Tibial nerve (tissue), 4 donors: ENCODE data around the gene FMNL2. TPM values are rescaled to one million over a fixed set of nuclear protein-coding genes. Genes with fewer than 3 reads are reported as not detected.

Experiments used
- DNase-seq, 2 donors: peaks; one replicate each; pipeline ENCODE4 v3.0.0-alpha.2; 2019; ENCODE audit warnings: low spot score in 2 of 2
- H3K27ac ChIP-seq, 4 donors: fragments of 200-600 bp; sonication (generic) in 3 of 4; one replicate each; pipeline ENCODE4 v1.5.1; 2017 to 2019; ENCODE audit warnings: mild to moderate bottlenecking in 1 of 4
- H3K27me3 ChIP-seq, 2 donors: fragments of 200-600 bp; sonication (generic) in 1 of 2; one replicate each; pipeline versions ENCODE4 v1.5.1 to v1.6.0; 2017 to 2019
- H3K36me3 ChIP-seq, 3 donors: fragments of 200-600 bp; sonication (generic); one replicate each; pipeline ENCODE4 v1.5.1; 2018 to 2019
- H3K4me1 ChIP-seq, 4 donors: fragments of 200-600 bp; sonication (generic) in 3 of 4; one replicate each; pipeline ENCODE4 v1.5.1; 2017 to 2019
- H3K4me3 ChIP-seq, 4 donors: fragments of 200-600 bp; sonication (generic) in 3 of 4; one replicate each; pipeline ENCODE4 v1.5.1; 2017 to 2019; ENCODE audit warnings: mild to moderate bottlenecking in 1 of 4, moderate library complexity in 1 of 4
- H3K9me3 ChIP-seq, 4 donors: fragments of 200-600 bp; sonication (generic) in 3 of 4; one replicate each; pipeline ENCODE4 v1.5.1; 2017 to 2019
- CTCF ChIP-seq, 5 experiments: fragments of 200-600 bp in 3 of 5; fragments of 450-650 bp in 2 of 5; sonication (generic) in 3 of 5; IDR thresholded peaks; one replicate each; pipeline ENCODE4 v1.5.1; 2016 to 2019; ENCODE audit warnings: antibody characterized with exemption in 5 of 5, mild to moderate bottlenecking in 3 of 5, moderate library complexity in 2 of 5
- EP300 ChIP-seq, 2 donors: sonication (generic); formaldehyde crosslinking; IDR thresholded peaks; one replicate each; pipeline ENCODE4 v1.6.1; 2017; ENCODE audit warnings: antibody characterized with exemption in 2 of 2, mild to moderate bottlenecking in 1 of 2
- POLR2A ChIP-seq, 2 donors: fragments of 450-650 bp; IDR thresholded peaks; one replicate each; pipeline ENCODE4 v1.6.1; 2017; ENCODE audit warnings: antibody characterized with exemption in 2 of 2, mild to moderate bottlenecking in 2 of 2, moderate library complexity in 2 of 2
- WGBS, 2 donors: methylation state at CpG; one replicate each; pipeline ENCODE4 v1.1.5; 2018; 5-methylcytosine and 5-hydroxymethylcytosine counted together
- total RNA-seq, 4 donors: library from RNA; depleted of rRNA; stranded (reverse); fragments of >200 nt; gene quantifications; one replicate each; pipeline ENCODE4 v1.1.0, GENCODE V29; 2016

The FMNL2 gene
- total RNA-seq, 4 donors from 2014 or later = 94.5 to 131 (median 98.1) TPM

- peak overlapping the region in 3 of 4 donors; percentile 43 to 87 (median 70) for H3K27ac ChIP-seq
- no peak overlapping the region for H3K4me3 ChIP-seq
- no peak for DNase-seq
- H3K36me3 ChIP-seq = no peaks in the 10 kb centered on the region
- H3K27me3 ChIP-seq = no peaks in the 10 kb centered on the region
- no peaks in the 10 kb centered on the region for H3K9me3 ChIP-seq
- TF ChIP-seq CTCF (IDR thresholded peaks at IDR 0.05) (no peak), POLR2A (IDR thresholded peaks at IDR 0.05) (no peak), EP300 (IDR thresholded peaks at IDR 0.05) (no peak)
- H3K4me1 ChIP-seq = peaks cover 0 to 88% (median 51%) of the 10 kb centered on the region in 4 donors
- WGBS, 2 donors = 77 to 85% methylated on average over 4 of the region's 4 CpGs
Observed at GRCh38 chr2:152432765-152433164, 97.8 kb downstream of the FMNL2 start.

- H3K9me3 ChIP-seq = no peaks in the 10 kb centered on the region
- no peaks in the 10 kb centered on the region for H3K27me3 ChIP-seq
- TF ChIP-seq POLR2A (IDR thresholded peaks at IDR 0.05) = no peak
- TF ChIP-seq CTCF (IDR thresholded peaks at IDR 0.05) = no peak
- H3K4me1 ChIP-seq = peaks cover 0 to 88% (median 51%) of the 10 kb centered on the region in 4 donors
- H3K36me3 ChIP-seq = no peaks in the 10 kb centered on the region
- H3K27ac ChIP-seq = peak overlapping the region in 2 of 4 donors; percentile 70 to 87
- 55 to 81% methylated on average over 1 of the region's 1 CpG for WGBS, 2 donors
- no peak for DNase-seq
- H3K4me3 ChIP-seq = no peak overlapping the region
Observed at GRCh38 chr2:152433289-152433688, 98.3 kb downstream of the FMNL2 start.

- 27 to 32% methylated on average over 2 of the region's 2 CpGs for WGBS, 2 donors
- Histone ChIP-seq H3K27ac (peak overlapping the region in 2 of 4 donors; percentile 70 to 87), H3K4me3 (no peak overlapping the region), H3K4me1 (peaks cover 0 to 88% (median 51%) of the 10 kb centered on the region in 4 donors), H3K9me3 (no peaks in the 10 kb centered on the region), H3K27me3 (no peaks in the 10 kb centered on the region), H3K36me3 (no peaks in the 10 kb centered on the region)
- DNase-seq = no peak
- no peak for TF ChIP-seq CTCF (IDR thresholded peaks at IDR 0.05)
Observed at GRCh38 chr2:152433791-152434190, 98.8 kb downstream of the FMNL2 start.

GRCh38 chr2:152434395-152435182, 99.6 kb downstream of the FMNL2 start:
- Histone ChIP-seq H3K36me3 (no peaks in the 10 kb centered on the region), H3K27me3 (no peaks in the 10 kb centered on the region), H3K4me1 (peaks cover 0 to 87% (median 50%) of the 10 kb centered on the region in 4 donors), H3K4me3 (no peak overlapping the region), H3K27ac (peak overlapping the region in 2 of 4 donors; percentile 70 to 87), H3K9me3 (no peaks in the 10 kb centered on the region)
- WGBS, 2 donors = 94% methylated on average over 1 of the region's 1 CpG
- TF ChIP-seq POLR2A (IDR thresholded peaks at IDR 0.05) (no peak), EP300 (IDR thresholded peaks at IDR 0.05) (no peak), CTCF (IDR thresholded peaks at IDR 0.05) (no peak)
- DNase-seq = no peak

GRCh38 chr2:152436148-152436547, 101.2 kb downstream of the FMNL2 start:
- WGBS, 2 donors = 100% methylated on average over 1 of the region's 1 CpG
- Histone ChIP-seq H3K27me3 (no peaks in the 10 kb centered on the region), H3K4me1 (peaks cover 0 to 87% (median 47%) of the 10 kb centered on the region in 4 donors), H3K9me3 (no peaks in the 10 kb centered on the region), H3K36me3 (no peaks in the 10 kb centered on the region), H3K27ac (peak overlapping the region in 1 of 4 donors; percentile 87), H3K4me3 (no peak overlapping the region)
- TF ChIP-seq EP300 (IDR thresholded peaks at IDR 0.05) = no peak
- TF ChIP-seq POLR2A (IDR thresholded peaks at IDR 0.05) = no peak
- TF ChIP-seq CTCF (IDR thresholded peaks at IDR 0.05) = no peak
- DNase-seq = no peak
